NCI-H526 treated with DMSO at 0.1 percent for 48 hours (cell line): ENCODE data around the gene DNMT3L.
"Not testable (repeated sequence)": the region's sequence is repeated elsewhere in the genome, so short reads cannot be mapped to it uniquely, and the experiment has no call there.

ENCODE experiments used
- DNase-seq: peaks from one replicate; lab custom pipeline; 2025; lab: John Stamatoyannopoulos, UW

Gene DNMT3L

DNA sequence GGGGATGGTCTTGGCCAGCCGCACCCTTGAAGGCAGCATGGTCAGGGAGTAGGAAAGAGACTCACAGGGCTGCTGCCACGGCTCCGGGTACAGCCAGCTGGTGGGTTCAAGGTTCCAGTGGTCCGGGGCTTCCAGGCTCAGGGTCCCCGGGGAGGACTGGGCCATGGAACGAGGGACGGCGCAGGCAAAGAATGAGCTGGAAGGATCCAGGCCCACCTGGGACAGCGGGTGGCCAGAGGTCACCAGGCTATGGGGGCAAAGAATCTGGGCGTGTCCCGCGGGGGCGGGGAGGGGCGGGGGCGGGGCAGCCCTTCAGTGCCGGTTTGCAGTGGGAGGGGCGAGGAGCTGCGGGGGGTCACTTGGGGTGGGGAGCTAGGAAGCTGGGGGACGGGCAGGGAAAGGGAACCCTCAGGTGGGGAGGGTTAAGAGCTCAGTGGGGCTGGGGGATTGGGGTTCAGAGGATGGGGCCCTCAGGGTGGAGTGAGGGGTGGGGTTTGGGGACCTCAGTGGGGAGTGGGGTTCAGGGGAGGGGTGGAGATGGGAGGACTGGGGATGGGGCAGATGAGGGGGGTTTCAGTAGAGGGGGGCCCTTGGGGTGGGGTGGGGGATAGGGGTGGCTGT is at the start of gene DNMT3L:
Gene DNMT3L, minus strand, starts transcription at position 223 of the 621 bp plus-strand sequence. CDS start 638 bp downstream, outside the sequence.
- no peak for DNase-seq

DNA sequence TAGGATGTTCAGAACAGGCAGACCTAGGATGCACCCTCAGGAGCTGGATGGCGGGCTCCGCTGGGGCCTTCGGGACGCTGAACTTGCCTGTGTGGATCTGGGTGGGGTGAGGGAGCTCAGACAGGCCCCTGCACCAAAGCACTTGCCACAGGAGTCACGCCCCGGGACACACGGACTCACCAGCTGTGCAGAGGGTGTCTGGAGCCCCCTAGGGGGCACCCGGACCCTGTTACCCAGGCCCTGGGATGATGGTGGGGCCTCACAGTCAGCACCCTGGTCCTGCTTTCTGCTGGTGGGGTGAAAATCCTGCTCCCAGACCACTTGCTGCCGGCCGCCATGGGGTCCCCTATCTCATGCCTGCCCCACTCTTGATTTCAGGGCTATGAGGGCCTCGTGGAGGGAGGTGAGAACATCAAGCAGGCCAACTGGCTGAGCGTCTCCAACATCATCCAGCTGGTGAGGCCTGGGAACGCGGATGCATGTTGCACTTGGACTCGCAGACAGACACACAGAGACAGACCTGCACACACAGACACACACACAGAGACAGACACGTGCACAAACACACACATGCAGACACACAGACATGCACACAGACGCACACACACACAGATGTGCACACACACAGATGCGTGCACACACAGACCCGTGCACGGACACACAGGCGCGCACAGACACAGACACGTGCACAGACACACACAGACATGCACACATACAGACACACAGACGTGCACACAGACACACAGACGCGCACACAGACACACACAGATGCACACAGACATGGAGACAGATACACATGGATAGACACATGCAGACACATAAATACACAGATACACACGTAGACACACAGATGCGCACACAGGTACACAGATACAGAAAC is 49.2 kb upstream of the DNMT3L start:
- no peak for DNase-seq

DNA sequence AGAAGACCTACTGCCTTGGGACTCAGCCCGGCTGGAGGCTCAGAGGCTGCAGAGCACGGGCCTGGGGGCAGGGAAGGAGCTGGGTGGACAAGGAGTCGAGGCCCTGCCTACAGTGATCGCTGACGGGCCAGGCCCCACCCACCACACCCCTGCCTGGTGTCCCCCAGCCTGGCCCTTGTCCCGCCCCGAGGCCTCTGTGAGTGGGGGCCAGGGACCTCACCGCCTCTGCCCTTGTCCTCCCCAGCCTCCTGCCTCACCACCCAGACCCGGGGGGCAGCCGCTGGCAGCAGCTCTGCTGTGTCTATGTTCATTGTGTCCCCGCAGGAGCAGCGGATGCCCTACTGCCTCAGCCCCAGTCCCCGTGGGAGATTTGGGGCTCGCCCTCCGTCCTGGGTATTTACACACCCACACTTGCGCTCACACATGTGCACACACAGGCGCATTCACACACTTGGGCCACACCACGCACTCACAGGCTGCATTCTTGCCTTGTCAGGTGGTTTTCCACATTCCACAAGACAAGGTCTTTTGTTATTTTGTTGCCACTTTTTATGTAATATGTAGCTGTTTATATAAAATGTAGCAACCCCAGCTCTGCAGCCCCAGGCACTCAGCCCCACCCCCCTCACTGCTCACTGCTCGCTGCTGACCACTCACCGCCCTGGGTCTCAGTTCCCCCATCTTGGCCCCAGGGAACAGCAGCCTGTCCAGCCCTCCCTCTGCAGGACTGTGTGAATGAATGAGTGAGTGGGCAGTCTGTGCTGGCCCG is 45.4 kb upstream of the DNMT3L start:
- DNase-seq: no peak

- DNase-seq: no peak
Measured at GRCh38 chr21:44305691-44306090, 44.0 kb upstream of the DNMT3L start.

DNA sequence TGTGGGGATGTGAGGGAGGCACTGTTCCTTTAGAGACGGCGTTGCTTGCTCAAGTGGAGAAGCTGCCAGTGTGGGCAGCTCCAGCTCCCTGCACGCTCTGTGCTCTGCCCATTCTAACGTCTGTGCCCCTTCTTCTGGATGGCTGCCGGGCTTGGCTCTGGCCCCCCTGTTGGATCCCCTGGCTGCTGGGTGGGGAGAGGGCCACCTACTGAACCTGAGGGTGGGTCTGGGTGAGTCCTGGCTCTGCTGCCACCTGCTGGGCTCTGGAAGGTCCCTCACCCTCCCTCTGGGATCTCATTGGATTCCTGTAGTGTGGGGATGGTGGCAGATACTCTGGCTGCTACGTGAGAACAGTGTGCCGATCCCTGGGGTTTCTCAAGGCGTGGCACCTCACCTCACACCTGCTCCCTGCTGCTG is 43.2 kb upstream of the DNMT3L start:
- no peak for DNase-seq

- DNase-seq: no peak
Measured at GRCh38 chr21:44304011-44304616, 42.4 kb upstream of the DNMT3L start.

- no peak for DNase-seq
Measured at GRCh38 chr21:44303490-44303981, 41.8 kb upstream of the DNMT3L start.

GRCh38 chr21:44302573-44303401 is 41.1 kb upstream of the DNMT3L start:
- not testable (repeated sequence) for DNase-seq

- DNase-seq: no peak
Measured at GRCh38 chr21:44301961-44302406, 40.3 kb upstream of the DNMT3L start.

- DNase-seq: no peak
Measured at GRCh38 chr21:44301141-44301540, 39.4 kb upstream of the DNMT3L start.

DNA sequence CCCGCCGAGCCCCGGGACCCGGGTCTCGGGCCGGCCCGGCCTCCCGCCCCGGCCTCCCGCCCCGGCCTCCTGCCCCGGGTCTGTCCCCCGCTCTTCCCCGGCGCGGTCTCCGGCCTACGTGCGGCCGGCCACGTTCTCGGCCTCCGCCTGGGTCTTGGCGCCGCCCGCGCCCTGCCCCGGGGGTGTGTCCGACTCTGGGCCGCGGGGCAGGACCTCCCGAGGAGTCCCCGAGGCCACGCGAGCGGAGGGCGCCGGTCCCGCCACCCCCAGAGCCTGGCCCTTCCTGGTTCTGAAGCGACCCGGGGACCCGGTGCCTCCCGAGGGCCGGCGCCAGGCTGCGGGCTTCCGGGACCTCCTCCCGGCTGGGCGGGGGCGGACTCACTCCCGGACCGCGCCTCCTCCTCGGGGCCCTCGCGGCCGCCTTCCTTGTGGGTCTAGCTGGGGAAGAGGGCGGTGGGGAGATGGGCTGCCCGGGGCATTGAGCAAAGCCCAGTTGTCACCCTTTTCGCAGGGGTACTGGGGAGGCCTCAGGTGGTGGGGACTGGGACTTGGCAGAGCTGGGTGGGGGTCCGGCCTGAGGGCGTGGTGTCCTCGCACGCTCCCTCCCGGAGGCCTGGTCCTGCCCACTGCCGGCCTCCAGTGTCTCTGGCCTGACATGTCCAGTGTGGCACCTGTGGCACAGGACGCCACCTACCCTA is 38.7 kb upstream of the DNMT3L start:
- no peak for DNase-seq

DNA sequence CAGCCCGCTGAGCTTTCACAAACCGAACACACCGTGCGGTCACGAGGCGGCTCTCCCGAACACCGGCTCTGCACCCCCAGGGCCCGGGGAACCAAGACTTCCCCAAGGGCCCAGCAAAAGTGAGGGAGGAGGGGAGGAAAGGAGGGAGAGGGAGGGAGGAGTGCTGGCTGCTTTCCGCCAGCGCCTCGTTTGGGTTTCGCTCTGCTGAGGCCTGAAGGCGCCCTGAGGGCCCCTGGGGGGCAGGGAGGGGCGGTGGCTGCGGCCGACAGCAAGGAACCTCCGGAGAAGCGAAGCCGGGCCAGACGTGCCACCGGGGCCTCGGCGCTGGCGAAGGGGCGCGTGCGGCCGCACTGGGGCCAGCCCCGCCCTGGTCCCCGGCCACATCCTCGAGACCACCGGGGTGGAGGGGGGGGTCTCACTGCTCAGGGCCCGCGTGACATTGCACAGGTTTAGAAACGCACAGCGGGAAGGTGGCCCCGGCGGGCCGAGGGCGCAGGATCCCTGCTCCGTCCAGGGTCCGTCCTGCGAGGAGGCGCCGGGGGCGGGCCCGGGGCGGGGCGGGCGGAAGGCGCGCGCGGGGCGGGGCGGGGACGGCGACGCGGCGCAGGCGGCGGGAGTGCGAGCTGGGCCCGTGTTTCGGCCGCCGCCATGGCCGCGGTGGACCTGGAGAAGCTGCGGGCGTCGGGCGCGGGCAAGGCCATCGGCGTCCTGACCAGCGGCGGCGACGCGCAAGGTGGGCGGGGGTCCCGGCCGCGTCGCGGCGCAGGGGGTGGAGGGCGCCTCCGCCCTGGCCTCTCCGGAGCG is 38.0 kb upstream of the DNMT3L start, which contains the start of gene PFKL:
Gene PFKL, plus strand, starts transcription at position 596 of the 804 bp plus-strand sequence. Its CDS starts 53 bp downstream, at position 649.
- DNase-seq: no peak

DNA sequence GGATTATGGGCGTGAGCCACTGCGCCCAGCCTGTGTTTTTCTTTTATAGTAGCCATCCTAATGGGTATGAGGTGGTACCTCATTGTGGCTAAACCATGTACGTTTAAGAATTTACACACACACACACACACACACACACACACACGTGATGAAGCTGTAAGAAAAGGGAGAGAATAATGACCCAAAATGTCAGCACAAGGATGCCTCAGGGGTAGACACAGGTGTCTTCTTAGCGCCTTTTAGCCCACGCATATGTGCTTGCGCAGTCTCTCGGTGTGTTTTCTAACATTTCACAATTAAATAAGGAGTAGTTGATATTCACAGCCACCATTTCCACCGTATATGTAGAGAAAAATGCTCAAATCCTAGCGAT is 37.4 kb upstream of the DNMT3L start:
- no peak for DNase-seq

DNA sequence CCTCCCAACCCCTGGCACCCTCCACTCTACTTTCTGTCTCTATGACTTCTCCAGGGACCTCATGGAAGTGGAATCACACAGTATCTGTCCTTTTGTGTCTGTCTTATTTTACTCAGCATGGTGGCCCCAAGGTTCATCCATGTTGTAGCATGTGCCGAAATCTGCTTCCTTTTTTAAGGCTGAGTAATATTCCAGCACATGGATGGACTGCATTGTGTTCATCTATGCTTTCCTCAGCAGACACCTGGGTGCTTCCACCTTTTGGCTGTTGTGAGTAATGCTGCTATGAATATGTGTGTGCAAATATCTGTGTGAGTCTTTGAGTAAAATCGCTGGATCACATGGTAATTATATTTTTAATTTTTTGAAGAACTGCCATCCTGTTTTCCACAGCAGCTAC is 36.6 kb upstream of the DNMT3L start:
- DNase-seq: no peak

- peak; percentile 43 for DNase-seq
Measured at GRCh38 chr21:44297525-44298290, 36.0 kb upstream of the DNMT3L start.

GRCh38 chr21:44296916-44297315 is 35.2 kb upstream of the DNMT3L start:
- no peak for DNase-seq

DNA sequence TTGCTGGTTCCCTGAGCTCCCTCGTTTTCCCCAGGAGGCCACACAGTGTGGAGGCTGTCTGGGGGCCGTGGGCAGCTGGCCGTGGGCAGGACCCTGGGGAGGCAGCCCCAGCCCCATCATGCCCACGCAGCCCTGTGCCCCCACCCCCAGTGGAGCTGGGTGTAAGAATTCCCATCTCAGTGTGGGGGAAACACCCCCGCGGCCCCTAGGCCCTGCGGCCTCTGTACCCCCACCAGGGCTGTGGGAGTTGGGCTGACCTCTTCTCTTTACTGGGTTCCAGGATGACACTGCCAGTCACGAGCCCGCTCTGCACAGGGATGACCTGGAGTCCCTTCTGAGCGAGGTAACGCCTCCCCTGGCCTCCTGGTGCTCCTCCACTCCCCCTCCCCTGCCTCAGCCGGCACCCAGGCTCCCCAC is 34.4 kb upstream of the DNMT3L start:
- no peak for DNase-seq

GRCh38 chr21:44295646-44296045 is 33.9 kb upstream of the DNMT3L start:
- no peak for DNase-seq

GRCh38 chr21:44295163-44295573 is 33.5 kb upstream of the DNMT3L start:
- DNase-seq: no peak
